Retinal pigment epithelial cell (primary cell): ENCODE results near the gene NFE2L3.
"Not testable (repeated sequence)": the region's sequence is repeated elsewhere in the genome, so short reads cannot be mapped to it uniquely, and the experiment has no call there.

ENCODE experiments used
- DNase-seq: peaks from one replicate; pipeline ENCODE4 v3.0.0-alpha.2; 2010; ENCODE audit warnings: low read depth
- H3K4me3 ChIP-seq: 2 replicates; pipeline ENCODE4 v1.5.1; 2011; ENCODE audit warnings: mild to moderate bottlenecking, low read length, control low read depth, moderate library complexity
- TF ChIP-seq, protein P1 (sequence below): conservative IDR thresholded peaks from 2 replicates; pipeline ENCODE4 v1.5.1; 2011; ENCODE audit warnings: low read depth, low read length, control low read depth, inconsistent platforms

The NFE2L3 gene

DNA sequence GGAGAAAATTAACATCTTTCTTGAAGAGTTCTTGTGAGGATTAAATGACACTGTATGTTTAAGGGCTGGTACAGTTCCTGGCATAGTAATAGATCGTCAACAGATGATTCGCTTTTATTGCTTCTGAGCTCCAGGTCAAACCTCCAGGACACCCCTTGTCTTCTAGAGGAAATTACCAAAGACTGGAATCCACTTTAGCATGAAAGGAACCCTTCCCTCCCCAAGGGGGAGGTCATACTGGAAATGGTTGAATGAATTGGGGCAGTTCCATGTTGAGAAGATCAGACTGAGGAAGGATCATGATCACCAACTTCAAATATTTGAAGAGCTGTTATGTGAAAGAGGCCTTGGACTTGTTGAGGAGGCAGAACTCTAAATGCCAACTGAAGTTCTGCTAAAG, 8.9 kb downstream of the NFE2L3 start:
- H3K4me3 ChIP-seq, result no peak overlapping the region
- TF ChIP-seq, protein P1, sequence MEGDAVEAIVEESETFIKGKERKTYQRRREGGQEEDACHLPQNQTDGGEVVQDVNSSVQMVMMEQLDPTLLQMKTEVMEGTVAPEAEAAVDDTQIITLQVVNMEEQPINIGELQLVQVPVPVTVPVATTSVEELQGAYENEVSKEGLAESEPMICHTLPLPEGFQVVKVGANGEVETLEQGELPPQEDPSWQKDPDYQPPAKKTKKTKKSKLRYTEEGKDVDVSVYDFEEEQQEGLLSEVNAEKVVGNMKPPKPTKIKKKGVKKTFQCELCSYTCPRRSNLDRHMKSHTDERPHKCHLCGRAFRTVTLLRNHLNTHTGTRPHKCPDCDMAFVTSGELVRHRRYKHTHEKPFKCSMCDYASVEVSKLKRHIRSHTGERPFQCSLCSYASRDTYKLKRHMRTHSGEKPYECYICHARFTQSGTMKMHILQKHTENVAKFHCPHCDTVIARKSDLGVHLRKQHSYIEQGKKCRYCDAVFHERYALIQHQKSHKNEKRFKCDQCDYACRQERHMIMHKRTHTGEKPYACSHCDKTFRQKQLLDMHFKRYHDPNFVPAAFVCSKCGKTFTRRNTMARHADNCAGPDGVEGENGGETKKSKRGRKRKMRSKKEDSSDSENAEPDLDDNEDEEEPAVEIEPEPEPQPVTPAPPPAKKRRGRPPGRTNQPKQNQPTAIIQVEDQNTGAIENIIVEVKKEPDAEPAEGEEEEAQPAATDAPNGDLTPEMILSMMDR, result no peak
- DNase-seq, result no peak

DNA sequence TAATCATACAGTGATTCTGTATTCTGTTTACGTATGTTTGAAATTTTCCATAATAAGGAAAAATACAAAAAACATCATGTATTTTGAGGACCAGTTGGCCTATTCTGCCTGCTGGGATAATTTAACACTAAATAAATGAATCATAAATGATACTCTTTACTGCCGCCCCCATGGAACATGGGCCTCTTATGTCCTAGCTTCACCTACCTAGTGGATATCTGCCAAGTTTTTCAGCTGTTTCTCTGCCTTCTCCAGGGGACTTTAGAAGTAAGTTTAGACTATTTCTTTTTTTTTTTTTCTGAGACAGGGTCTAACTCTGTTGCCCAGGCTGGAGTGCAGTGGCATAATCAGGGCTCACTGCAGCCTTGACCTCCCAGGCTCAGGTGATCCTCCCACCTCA, 10.4 kb downstream of the NFE2L3 start:
- no peak for DNase-seq
- no peak overlapping the region for H3K4me3 ChIP-seq
- TF ChIP-seq, protein P1, result no peak

DNA sequence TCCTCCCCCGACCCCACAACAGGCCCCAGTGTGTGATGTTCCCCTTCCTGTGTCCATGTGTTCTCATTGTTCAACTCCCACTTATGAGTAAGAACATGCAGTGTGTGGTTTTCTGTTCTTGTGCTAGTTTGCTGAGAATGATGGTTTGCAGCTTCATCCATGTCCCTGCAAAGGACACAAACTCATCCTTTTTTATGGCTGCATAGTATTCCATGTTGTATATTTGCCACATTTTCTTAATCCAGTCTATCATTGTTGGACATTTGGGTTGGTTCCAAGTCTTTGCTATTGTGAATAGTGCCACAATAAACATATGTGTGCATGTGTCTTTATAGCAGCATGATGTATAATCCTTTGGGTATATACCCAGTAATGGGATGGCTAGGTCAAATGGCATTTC, 11.8 kb downstream of the NFE2L3 start:
- not testable (repeated sequence) for DNase-seq, H3K4me3 ChIP-seq

DNA sequence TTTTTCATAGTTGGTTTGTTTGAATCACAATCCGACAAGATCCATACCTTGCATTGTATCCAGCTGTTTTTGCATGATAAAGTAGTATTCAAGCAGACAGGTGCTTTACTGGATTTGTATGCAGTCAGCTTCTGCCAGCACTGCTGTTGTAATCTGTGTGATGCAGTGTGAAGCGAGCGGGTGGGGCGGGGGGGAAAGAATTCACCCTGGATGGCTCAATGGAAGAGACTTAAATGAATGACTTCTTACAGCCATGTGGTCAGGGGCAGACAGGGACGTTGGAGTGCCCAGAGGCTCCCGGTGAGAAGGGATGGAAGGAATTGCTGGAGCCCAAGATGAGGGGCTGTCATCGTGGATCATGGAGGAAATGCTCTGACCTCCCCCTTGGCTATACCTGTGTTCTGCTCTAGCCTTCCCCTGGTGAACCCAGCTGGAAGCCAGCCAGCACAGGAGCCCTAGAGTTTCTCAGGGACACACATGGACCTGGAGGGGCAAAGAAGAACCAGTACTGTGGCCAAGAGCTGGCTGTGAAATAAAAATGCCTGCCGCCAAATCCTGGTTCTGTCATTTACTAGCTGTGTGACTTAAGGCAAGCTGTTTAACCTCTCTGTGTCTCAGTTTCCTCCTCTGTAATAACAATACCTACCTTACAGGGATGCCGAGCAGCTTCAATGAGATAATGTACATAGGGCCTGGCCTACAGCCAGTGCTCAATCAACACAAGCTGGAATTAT, 14.1 kb downstream of the NFE2L3 start:
- TF ChIP-seq, protein P1, result no peak
- no peak for DNase-seq
- H3K4me3 ChIP-seq, result no peak overlapping the region

DNA sequence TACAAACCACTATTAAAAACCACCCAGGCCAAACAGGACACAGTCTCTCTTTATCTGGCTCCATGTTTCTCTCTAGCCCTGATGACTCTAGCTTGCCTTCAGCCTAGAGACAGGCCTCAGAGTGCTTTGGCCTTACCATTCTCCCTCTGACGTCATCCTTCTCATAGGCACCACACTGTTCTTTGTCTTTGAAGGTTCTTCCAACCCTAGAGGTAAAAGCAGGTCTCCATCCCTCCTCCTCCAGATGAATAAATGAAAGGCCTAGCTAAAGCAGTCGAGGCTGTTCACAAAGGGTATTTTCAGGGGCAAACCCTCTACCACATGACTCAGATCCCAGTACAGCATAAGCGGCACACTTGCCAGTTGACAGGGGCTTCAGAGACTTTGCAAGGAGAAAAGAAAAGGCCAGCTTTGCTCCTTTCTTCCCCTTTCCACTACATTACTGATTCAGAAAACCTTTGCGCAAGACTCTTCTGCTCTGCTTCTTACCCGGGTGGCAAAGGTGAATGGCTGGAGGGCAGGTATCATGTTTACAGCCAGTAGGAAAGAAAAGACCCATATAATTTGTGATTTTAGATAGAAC, 14.8 kb downstream of the NFE2L3 start:
- TF ChIP-seq, protein P1, result no peak
- H3K4me3 ChIP-seq, result no peak overlapping the region
- DNase-seq, result no peak

DNA sequence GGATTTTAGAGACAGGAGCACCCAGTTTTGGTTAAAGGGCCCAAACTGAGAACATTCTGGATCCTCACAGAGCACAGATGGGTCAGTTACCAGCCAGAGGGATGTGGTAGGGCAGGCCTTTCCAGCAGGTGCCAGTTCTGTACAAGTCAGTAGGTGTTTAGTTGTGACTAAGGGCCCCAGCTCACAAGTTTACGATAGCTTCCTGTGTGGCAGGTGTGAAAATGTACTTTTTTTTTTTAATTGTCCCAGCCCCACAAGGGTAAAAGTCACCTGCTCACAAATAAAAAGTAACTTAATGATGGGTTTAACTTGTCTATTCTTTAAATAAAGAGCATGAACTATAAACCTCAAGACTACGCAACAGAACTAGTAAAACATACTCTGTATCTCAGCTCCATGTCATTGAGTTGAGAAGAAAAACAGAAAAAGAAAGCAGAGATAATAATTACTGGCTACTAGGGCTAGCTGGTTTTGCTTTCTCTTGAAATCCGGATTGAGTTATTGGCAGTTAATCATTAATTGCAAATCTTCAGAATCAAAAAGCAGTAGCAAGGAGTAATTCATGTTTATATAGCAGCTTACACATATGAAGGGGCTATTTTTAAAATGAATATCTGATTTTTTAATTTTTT, 15.4 kb downstream of the NFE2L3 start:
- TF ChIP-seq, protein P1, result no peak
- DNase-seq, result no peak
- no peak overlapping the region for H3K4me3 ChIP-seq

DNA sequence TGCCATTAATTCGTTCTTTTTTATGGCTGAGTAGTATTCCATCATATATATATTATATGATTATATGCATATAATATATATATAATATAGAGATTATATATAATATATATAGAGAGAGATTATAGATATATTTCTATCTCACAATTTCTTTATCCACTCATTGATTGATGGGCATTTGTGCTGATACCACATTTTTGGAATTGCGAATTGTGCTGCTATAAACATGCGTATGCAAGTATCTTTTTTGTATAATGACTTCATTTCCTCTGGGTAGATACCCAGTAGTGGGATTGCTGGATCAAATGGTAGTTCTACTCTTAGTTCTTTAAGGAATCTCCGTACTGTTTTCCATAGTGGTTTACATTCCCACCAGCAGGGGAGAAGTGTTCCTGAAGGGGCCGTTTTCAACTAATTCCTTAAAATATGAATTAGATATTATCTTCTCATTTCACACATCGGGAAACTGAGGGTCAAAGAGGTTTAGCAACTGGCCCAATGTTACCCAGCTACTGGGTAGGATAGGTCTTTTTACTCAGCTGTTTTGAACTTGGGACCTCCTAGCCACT, 16.5 kb downstream of the NFE2L3 start:
- DNase-seq, result no peak
- H3K4me3 ChIP-seq, result no peak overlapping the region
- TF ChIP-seq, protein P1, result peak; percentile 8
